GM10248 (cell line): ENCODE results near the gene C7orf25.

Experiments used
- CTCF ChIA-PET: fragments of 300-600 bp; sonication (Branson Sonifier 250); formaldehyde crosslinking; extraction: SDS; loops from one replicate; lab custom pipeline; 2021; ENCODE audit warnings: antibody characterized with exemption; lab: Yijun Ruan, JAX
- POLR2A ChIA-PET: fragments of 350-650 bp; sonication (Branson Sonifier 250); formaldehyde crosslinking; extraction: SDS; loops from one replicate; lab custom pipeline; 2020; ENCODE audit warnings: antibody characterized with exemption; lab: Yijun Ruan, JAX
- DNase-seq: peaks from one replicate; pipeline ENCODE4 v3.0.0; 2012; ENCODE audit errors: extremely low spot score
- TF ChIP-seq, protein P1 (sequence below): IDR thresholded peaks from 2 replicates; pipeline ENCODE4 v1.5.1; 2012; ENCODE audit warnings: mild to moderate bottlenecking, low read depth; ENCODE audit errors: extremely low read depth, missing control alignments, control extremely low read depth

C7orf25 gene

DNA sequence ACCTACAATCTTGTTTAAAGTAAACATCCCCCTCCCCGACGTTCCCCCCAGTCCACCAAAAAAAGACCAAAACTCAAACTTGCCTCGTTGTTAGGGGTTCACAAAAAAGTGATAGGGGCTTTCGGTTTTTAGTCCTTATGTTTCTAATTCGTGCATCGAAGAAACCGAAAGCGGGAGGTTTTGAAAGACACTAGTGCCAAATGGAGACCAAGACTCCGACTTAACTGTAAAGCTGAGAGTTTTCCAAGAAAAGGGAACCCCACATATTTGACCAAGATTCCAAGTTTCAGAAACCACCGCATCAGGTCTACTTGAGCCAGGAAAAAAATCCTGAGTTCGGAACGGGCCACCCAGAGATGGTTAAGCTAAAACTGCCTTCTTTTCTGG is 19.6 kb upstream of the C7orf25 start:
- CTCF ChIA-PET, result interaction anchor here (1.2 to 10.1 kb wide), 6 partner anchors 7 to 991 kb away, joined by 3 to 111 read pairs (median 5); partner anchors contain the start of gene STK17A
- DNase-seq, result no peak
- TF ChIP-seq, protein P1, sequence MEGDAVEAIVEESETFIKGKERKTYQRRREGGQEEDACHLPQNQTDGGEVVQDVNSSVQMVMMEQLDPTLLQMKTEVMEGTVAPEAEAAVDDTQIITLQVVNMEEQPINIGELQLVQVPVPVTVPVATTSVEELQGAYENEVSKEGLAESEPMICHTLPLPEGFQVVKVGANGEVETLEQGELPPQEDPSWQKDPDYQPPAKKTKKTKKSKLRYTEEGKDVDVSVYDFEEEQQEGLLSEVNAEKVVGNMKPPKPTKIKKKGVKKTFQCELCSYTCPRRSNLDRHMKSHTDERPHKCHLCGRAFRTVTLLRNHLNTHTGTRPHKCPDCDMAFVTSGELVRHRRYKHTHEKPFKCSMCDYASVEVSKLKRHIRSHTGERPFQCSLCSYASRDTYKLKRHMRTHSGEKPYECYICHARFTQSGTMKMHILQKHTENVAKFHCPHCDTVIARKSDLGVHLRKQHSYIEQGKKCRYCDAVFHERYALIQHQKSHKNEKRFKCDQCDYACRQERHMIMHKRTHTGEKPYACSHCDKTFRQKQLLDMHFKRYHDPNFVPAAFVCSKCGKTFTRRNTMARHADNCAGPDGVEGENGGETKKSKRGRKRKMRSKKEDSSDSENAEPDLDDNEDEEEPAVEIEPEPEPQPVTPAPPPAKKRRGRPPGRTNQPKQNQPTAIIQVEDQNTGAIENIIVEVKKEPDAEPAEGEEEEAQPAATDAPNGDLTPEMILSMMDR, result no peak
- POLR2A ChIA-PET, result no interaction called here

DNA sequence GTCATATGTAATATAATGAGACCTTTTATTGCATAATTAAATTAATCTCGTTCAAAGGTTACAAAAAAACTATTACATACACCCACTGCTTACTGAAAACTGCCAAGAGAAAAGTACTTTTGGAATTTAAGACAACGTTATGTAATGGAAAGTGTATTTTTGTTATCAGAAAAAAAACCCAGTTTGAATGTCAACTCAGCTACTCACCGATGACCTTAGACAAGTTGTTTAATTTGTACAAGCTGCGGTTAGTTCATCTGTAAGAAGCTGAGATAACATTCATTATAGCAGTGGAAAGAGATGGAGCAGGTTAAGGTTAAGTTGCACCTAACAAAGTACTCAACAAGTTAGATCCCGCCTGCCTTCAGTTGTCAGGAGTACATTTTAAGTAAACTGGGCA is 19.0 kb upstream of the C7orf25 start:
- TF ChIP-seq, protein P1, result no peak
- ChIA-PET CTCF (interaction anchor here (1.0 to 10.1 kb wide), 3 partner anchors 10 to 524 kb away, joined by 3 to 111 read pairs (median 33); no protein-coding TSS in a partner anchor), POLR2A (no interaction called here)
- DNase-seq, result no peak

DNA sequence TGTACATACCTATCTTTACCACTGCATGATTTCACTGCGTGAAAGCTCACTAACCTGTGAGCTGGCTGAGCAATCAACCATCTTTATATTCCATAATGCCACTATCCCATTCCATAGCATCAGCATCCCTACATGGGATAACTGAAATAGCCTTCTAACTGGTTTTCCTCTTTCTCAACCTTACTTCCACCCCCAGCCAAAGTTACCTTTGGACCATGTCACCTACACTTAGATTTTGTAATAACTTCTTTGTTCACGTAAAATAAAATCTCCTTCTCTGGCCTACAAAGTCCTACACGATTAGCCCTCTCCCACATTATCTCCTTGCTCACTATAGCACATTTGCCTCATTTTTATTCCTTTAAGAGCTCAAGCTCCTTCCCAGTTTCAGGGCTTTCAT is 17.6 kb upstream of the C7orf25 start:
- POLR2A ChIA-PET, result no interaction called here
- CTCF ChIA-PET, result interaction anchor here (0.7 to 10.1 kb wide), 6 partner anchors 11 to 333 kb away, joined by 3 to 111 read pairs (median 6); no protein-coding TSS in a partner anchor
- TF ChIP-seq, protein P1, result no peak
- DNase-seq, result no peak

DNA sequence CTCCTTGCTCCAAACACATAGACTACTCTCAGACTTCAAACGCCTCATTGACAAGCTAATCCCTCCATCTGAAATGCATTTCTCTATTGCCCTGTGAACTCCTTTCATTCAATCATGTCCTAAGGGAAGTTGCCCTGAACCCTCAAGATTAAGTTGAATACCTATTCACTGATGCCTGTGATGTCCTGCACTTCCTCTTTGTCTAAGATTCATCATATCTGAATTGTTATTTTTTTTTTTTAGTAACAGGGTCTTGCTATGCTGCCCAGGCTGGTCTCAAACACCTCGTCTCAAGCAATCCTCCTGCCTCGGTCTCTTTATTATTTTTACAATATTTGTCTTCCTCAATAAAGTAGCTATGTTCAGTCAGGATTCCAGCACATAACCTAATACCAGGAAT is 16.9 kb upstream of the C7orf25 start:
- DNase-seq, result no peak
- TF ChIP-seq, protein P1, result no peak
- ChIA-PET CTCF (interaction anchor here (0.7 to 10.1 kb wide), 6 partner anchors 9 to 334 kb away, joined by 3 to 111 read pairs (median 6); no protein-coding TSS in a partner anchor), POLR2A (no interaction called here)

DNA sequence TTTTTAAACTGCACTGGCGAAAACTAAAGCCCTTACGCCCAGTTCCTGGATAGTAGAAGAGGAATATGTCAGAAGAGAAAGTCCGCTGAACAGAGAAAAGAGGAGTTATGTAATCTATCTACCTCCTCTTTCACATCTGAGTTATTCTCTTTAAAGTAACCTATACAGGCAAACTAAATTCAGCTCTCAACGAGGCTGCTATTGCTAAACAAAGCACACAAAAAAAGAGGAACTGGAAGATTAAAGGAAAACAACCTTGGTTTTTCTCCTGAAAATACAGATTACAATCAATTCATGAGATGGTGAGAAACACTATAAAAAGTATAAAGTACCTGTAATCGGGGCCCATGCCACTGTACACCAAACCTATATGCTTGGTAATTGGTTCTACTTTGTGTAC is 14.3 kb upstream of the C7orf25 start:
- TF ChIP-seq, protein P1, result no peak
- ChIA-PET POLR2A (no interaction called here), CTCF (interaction anchor here (0.7 to 10.1 kb wide), 4 partner anchors 9 to 985 kb away, joined by 3 to 111 read pairs (median 5); no protein-coding TSS in a partner anchor)
- DNase-seq, result no peak

DNA sequence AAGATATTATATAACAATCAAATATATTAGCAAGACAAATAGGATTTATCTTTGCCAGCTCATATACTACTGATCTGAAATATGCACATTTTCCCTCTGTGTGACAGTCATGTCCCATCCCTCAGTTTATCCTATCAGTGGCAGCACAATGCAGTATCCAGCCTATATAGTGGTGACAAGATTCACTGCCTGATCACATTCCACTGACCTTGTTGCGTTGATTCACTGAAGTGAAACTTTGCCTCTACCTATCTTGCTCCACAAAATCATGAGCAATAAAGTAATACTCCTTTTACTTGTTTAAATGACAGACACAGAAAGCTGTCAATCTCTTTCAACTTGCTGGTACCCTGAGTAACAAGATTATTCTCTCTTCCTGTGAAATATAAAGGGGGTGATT is 13.8 kb upstream of the C7orf25 start:
- TF ChIP-seq, protein P1, result no peak
- POLR2A ChIA-PET, result no interaction called here
- CTCF ChIA-PET, result interaction anchor here (1.2 to 10.1 kb wide), 3 partner anchors 10 to 985 kb away, joined by 3 to 111 read pairs (median 6); no protein-coding TSS in a partner anchor
- DNase-seq, result no peak
